Measurements from ENCODE around the gene HOXC13. TPM values are rescaled to one million over a fixed set of nuclear protein-coding genes. Genes with fewer than 3 reads are reported as not detected.

HOXC13 gene
- total and polyA plus RNA-seq, 2 experiments from 2014 or later = 0.10 TPM; not detected in 1

GRCh38 chr12:53985994-53986685, 47.5 kb downstream of the HOXC13 start:
- peak overlapping the region; percentile 74 for H3K4me2 ChIP-seq
- peak; percentile 67 for DNase-seq (ENCODE audit: low spot score)
- peaks cover 98% of the 10 kb centered on the region for H3K27me3 ChIP-seq (ENCODE audit: insufficient read depth)

More at GRCh38 chr12:53985994-53986685, 47.5 kb downstream of the HOXC13 start:
- Histone ChIP-seq H3K4me3 (peak overlapping the region; percentile 44; the same call in 1 of the 2 replicates), H3F3A (replicated peaks; ENCODE audit: low read depth) (peaks cover 52% of the 10 kb centered on the region), H3K4me1 (ENCODE audit: insufficient read depth) (peaks cover 60% of the 10 kb centered on the region), H3K79me2 (replicated peaks; ENCODE audit: insufficient read depth) (no peaks in the 10 kb centered on the region), H4K20me1 (replicated peaks; ENCODE audit: insufficient read depth) (peaks cover 42% of the 10 kb centered on the region), H3K9me2 (ENCODE audit: insufficient read depth) (no peaks in the 10 kb centered on the region), H2AFZ (peak overlapping the region; percentile 81; the same call in 1 of the 2 replicates), H3K27ac (ENCODE audit: low read depth) (no peak overlapping the region), H3K36me3 (ENCODE audit: insufficient read depth) (no peaks in the 10 kb centered on the region)
- Mint-ChIP-seq H3K27me3 (ENCODE audit: insufficient read depth, low read depth, poor library complexity) (peaks cover 100% of the 10 kb centered on the region), H3K4me3 (peak overlapping the region; percentile 59), H3K9me3 (peaks cover 5% of the 10 kb centered on the region; the same call in 1 of the 3 replicates), H3K36me3 (ENCODE audit: low read depth) (no peaks in the 10 kb centered on the region; the same call in 2 of the 3 replicates), H3K4me1 (peaks cover 34% of the 10 kb centered on the region), H3K27ac (no peak overlapping the region)
- peak; percentile 22 for ATAC-seq
- TF ChIP-seq EZH2phosphoT487 (IDR thresholded peaks at IDR 0.05; ENCODE audit: unreplicated experiment) (peak; percentile 94), EZH2 (IDR thresholded peaks at IDR 0.05; ENCODE audit: low read depth, unreplicated experiment) (peak; percentile 78)
- TF ChIP-seq, protein P1, sequence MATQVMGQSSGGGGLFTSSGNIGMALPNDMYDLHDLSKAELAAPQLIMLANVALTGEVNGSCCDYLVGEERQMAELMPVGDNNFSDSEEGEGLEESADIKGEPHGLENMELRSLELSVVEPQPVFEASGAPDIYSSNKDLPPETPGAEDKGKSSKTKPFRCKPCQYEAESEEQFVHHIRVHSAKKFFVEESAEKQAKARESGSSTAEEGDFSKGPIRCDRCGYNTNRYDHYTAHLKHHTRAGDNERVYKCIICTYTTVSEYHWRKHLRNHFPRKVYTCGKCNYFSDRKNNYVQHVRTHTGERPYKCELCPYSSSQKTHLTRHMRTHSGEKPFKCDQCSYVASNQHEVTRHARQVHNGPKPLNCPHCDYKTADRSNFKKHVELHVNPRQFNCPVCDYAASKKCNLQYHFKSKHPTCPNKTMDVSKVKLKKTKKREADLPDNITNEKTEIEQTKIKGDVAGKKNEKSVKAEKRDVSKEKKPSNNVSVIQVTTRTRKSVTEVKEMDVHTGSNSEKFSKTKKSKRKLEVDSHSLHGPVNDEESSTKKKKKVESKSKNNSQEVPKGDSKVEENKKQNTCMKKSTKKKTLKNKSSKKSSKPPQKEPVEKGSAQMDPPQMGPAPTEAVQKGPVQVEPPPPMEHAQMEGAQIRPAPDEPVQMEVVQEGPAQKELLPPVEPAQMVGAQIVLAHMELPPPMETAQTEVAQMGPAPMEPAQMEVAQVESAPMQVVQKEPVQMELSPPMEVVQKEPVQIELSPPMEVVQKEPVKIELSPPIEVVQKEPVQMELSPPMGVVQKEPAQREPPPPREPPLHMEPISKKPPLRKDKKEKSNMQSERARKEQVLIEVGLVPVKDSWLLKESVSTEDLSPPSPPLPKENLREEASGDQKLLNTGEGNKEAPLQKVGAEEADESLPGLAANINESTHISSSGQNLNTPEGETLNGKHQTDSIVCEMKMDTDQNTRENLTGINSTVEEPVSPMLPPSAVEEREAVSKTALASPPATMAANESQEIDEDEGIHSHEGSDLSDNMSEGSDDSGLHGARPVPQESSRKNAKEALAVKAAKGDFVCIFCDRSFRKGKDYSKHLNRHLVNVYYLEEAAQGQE (IDR thresholded peaks at IDR 0.05; ENCODE audit: unreplicated experiment) = no peak
- TF ChIP-seq, protein P2, sequence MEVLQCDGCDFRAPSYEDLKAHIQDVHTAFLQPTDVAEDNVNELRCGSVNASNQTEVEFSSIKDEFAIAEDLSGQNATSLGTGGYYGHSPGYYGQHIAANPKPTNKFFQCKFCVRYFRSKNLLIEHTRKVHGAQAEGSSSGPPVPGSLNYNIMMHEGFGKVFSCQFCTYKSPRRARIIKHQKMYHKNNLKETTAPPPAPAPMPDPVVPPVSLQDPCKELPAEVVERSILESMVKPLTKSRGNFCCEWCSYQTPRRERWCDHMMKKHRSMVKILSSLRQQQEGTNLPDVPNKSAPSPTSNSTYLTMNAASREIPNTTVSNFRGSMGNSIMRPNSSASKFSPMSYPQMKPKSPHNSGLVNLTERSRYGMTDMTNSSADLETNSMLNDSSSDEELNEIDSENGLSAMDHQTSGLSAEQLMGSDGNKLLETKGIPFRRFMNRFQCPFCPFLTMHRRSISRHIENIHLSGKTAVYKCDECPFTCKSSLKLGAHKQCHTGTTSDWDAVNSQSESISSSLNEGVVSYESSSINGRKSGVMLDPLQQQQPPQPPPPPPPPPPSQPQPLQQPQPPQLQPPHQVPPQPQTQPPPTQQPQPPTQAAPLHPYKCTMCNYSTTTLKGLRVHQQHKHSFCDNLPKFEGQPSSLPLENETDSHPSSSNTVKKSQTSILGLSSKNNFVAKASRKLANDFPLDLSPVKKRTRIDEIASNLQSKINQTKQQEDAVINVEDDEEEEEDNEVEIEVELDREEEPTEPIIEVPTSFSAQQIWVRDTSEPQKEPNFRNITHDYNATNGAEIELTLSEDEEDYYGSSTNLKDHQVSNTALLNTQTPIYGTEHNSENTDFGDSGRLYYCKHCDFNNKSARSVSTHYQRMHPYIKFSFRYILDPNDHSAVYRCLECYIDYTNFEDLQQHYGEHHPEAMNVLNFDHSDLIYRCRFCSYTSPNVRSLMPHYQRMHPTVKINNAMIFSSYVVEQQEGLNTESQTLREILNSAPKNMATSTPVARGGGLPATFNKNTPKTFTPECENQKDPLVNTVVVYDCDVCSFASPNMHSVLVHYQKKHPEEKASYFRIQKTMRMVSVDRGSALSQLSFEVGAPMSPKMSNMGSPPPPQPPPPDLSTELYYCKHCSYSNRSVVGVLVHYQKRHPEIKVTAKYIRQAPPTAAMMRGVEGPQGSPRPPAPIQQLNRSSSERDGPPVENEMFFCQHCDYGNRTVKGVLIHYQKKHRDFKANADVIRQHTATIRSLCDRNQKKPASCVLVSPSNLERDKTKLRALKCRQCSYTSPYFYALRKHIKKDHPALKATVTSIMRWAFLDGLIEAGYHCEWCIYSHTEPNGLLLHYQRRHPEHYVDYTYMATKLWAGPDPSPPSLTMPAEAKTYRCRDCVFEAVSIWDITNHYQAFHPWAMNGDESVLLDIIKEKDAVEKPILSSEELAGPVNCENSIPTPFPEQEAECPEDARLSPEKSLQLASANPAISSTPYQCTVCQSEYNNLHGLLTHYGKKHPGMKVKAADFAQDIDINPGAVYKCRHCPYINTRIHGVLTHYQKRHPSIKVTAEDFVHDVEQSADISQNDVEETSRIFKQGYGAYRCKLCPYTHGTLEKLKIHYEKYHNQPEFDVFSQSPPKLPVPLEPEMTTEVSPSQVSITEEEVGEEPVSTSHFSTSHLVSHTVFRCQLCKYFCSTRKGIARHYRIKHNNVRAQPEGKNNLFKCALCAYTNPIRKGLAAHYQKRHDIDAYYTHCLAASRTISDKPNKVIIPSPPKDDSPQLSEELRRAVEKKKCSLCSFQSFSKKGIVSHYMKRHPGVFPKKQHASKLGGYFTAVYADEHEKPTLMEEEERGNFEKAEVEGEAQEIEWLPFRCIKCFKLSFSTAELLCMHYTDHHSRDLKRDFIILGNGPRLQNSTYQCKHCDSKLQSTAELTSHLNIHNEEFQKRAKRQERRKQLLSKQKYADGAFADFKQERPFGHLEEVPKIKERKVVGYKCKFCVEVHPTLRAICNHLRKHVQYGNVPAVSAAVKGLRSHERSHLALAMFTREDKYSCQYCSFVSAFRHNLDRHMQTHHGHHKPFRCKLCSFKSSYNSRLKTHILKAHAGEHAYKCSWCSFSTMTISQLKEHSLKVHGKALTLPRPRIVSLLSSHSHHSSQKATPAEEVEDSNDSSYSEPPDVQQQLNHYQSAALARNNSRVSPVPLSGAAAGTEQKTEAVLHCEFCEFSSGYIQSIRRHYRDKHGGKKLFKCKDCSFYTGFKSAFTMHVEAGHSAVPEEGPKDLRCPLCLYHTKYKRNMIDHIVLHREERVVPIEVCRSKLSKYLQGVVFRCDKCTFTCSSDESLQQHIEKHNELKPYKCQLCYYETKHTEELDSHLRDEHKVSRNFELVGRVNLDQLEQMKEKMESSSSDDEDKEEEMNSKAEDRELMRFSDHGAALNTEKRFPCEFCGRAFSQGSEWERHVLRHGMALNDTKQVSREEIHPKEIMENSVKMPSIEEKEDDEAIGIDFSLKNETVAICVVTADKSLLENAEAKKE (CRISPR knock-in tag; IDR thresholded peaks at IDR 0.05) = no peak

Data from GM23338 (cell line).